Stimulated activated CD4-positive, alpha-beta T cell treated with anti-CD3 and anti-CD28 coated beads, Interleukin-4, amount 100 ng/mL, for 1 hour (primary cell): ENCODE data around the gene GPR176.
"Not testable (repeated sequence)": the region's sequence is repeated elsewhere in the genome, so short reads cannot be mapped to it uniquely, and the experiment has no call there.

ENCODE experiments used
- DNase-seq: peaks from one replicate; pipeline ENCODE4 v3.0.0-alpha.2; 2020

GPR176 gene

DNA sequence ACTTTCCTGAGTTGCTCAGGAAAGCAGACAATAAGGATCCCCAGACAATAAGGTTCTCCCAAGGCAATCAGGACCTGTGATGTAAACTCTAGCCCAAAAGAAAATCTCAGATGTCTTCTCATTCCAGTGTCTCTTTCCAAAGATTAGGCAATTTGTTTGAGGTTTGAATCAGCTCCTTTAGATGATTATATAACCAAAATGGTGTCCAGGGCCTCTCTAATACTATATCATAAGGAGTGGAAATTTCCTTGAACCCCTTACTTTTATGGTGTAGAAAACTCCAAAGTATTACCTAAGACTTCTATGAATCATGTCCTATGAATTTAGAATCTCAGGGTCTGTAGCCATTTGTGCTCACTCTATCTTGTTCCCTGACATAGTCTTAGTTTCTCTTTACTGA is 65.9 kb downstream of the GPR176 start:
- DNase-seq = no peak

DNA sequence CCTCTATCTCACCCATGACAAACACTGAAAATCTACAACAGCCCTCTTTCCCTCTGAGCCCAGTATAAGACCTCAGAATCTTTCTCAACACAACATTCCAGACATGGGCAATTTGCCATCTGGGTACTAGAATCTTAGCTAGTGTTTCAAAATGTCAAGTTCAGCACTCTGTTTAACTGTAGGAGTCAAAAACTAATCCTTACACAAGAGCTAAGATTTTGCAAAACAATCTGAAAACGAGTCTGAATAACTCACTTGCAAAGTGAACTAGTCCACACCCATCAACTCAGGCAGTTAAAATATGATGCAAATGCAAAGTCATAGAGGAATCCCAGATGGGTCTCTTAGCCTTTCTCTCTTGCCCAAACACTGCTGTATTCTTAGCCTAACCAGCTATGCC is 67.8 kb downstream of the GPR176 start:
- DNase-seq = no peak

DNA sequence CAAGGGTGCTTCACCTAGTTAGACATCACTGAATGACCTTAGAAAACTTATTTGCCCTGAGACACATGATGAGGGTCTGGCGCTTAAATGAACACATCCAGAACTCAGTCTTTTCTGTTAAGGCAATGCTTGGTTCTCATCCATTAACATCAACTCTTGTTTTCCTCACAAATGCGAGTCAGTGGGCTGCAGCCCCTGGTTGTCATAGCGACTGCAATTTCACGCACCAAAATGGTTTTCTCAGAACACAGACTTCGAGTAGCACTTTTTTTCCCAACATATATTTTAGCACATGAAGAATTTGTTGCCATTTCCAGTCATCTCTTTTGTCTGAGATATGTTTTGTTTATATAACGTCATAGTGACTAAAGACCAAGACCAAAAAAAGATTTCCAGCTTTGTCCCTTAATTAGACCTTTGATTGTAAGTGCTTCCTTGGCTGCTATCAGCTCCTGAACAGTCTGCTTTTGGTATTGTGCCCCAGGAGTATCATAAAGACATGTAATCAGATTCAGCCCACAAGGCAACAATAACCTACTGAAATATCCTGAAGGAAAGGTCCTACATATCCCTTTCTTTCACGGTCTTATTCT is 68.5 kb downstream of the GPR176 start:
- DNase-seq = no peak

DNA sequence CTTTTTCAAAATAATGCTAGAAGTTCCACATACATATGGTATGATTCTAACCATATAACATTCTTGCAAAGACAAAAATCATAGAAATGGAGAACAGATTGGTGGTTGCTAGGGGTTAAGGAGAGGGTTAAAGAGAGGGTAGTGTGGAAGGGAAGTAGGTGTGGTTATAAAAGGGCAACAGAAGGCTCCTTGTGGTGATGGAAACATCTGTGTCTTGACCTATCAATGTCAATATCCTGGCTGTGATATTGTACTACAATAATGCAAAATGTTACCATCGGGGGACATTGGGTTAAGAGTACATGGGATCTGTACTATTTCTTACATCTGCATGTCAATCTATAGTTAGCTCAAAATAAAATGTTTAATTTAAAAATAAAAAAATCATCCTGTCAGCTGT is 69.6 kb downstream of the GPR176 start:
- no peak for DNase-seq

DNA sequence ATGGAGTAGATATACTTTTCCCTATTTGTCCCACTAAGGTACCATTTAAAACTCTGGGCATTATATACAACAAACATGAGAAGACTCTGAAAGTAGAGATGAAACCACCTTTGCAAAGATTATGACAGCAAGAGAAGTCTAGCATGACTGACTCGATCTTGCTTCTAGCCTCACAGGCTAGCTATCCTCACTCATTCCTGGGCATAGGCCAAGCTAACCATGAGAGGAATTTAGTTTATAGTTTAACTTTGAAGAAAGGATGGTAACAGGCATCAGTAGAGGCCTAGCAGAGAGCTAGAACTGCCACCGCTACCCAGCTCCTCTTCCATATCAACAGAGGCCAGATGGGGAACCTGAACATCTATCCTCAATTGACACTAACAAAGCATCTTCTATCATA is 74.0 kb downstream of the GPR176 start:
- DNase-seq = no peak

DNA sequence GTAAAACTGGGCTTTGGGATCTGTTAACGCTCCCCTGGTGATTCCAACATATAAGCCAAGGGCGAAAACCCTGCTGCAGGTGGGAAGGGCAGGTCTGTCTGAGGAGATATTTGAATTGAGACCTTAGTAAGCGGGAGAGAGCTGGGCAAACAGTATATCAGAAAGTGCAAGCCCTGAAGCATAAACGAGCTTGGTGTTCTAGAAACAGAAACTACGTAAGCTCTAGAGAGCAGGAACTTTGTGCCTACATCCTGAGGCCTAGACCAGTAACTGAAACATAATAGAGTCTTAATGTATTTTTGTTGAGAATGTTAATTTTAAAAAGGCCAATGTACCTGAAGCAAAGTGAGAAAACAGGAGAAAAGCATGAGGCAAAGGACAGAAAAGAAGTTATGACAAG is 74.5 kb downstream of the GPR176 start:
- DNase-seq = no peak

DNA sequence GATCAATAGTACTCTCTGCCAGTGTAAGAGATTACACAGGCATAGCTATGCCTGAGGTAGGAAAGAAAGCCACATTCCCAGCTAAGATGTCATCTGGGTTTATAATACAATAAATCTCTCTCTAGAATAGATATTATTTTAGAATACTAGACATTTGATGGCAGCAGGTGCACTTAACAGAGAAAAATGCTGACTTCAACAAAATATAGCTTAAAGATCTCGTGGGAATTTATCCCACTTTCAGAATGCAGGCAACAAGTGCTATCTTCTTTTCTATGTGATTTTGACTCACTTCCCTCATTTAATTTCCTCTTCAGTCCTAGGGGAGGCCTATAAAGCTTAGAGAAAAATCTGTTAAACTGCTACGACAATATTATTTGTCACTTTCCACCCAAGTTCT is 76.5 kb downstream of the GPR176 start:
- no peak for DNase-seq

DNA sequence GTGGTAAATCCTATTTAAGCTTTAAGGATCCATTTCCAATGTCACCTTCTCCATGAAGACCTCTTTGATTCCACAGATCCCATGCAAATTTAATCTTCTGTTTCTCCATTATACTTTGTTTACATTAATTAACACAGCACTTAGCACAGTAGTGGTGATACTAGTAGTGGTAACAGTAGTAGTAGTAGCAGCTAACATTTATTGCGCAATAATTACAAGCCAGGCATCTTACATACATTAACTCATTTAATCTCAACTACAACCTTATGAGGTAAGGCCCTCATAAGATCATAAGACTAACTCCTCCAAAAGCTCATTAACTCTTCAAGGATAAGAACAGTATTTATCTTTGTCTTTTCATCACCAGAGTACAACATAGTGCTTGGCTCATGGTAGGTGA is 82.6 kb downstream of the GPR176 start:
- DNase-seq = no peak

DNA sequence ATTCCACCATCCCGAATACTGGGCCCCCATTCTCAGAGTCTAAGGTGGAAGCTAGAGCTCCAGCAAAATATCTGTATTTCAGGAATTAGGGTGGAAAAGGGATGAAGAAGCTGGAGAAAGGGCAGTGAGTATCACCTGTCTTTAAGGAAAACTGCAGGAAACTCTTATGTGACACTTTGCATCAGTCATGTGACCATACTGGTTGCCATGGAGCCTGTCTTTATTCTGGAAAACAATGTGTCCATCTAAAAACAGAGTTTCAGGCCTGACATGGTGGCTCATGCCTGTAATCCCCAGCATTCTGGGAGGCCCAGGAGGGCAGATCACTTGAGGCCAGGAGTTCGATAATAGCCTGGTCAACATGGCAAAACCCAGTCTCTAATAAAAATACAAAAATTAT is 84.5 kb downstream of the GPR176 start:
- no peak for DNase-seq

DNA sequence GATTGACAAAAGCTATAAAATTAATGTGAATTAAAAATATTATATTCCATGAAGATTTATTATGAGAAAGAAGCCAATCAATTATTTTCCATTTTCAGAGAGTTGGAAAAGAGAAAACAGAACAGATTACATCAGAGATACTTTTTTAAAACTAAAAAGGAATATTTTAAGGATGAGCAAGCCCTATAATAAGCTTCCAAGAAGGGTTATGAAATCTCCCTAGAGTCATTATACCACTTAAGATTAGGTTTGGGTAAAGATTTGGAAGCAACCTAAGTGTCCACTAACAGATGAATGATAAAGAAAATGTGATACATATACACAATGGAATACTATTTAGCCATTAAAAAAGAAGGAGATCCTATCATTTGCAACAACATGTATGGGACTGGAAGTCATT is 85.8 kb downstream of the GPR176 start:
- DNase-seq = no peak

DNA sequence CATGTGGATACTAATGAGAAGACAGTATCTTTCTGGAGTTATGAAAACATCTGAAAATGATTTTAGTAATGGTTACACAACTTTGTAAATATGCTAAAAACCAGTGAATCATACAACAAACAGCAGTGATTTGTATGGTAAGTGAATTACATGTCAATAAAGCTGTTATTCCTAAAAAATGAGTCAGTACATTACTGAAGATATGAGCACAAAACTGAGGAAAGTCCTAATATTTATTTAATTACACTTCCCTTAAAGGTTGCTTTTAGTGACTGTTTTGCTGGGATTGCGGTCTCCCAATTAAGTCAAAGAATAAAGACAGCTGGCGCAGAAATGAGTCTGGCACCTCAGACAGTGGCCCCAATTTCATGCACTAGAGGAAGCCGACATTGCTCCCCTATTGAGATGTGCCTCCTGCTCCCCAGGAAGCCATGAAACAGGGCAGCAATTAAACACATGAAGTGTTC is 86.5 kb downstream of the GPR176 start:
- no peak for DNase-seq

DNA sequence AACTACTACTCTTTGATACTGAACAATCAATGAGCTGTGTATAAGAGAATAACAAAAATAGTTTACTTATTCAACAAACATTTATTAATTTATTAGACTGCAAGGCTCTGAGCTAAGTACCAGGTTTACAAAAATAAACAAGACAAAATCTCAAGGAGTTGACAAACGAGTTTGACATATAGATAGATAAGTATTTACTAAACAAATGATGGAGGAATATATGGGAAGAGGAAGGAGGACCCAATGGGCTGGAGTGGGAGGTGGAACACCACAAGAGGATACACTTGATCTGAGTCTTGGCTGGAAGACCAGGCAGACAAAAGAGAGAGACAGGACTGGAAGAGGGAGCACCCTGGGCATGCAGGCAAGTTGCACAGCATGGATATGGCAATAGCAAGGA is 89.9 kb downstream of the GPR176 start:
- DNase-seq = no peak

DNA sequence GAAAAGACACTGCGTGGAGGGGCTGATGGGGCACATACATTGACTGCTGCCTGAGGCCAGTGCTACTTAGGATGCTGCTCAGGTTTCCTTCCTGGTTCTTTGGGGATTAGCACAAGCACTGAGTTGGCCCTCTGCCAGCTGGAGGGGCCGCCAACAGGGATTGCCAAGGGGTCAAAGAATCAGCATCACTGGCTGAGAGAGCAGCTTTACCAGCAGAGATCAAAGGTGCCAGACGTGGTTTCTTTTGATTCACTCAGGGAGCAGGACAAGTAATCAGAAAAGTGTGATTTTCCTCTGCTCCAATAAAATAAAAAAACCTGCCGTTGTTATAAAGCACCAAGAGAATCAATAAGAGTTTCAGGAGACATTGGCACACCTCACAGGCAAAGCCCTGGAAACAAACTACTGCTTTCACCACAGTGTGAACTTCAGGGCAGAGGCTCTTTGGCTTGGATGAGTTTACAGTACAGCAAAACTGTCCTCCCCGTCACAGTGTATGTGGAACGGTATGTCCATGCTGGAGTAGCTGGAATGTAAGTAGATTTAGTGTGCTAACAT is 91.6 kb downstream of the GPR176 start:
- no peak for DNase-seq

DNA sequence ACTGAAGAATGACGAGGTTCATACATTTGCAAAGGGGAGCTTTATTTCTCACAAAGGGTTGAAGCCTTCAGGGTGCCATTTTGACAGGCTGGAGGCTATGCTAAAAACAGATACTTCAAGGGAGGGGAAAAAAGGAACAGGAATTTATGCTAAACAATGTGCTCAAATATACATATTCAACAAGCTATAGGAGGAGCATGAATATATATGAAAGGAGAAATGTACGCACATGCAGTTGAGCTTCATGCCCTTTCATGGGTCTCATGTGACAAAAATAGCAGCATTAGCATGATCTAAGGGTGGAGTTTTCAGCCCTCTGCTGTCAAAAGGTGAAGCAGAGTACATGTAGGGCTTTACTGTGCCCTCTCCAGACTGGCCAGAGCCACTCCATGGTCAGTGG is 93.1 kb downstream of the GPR176 start:
- DNase-seq = no peak

DNA sequence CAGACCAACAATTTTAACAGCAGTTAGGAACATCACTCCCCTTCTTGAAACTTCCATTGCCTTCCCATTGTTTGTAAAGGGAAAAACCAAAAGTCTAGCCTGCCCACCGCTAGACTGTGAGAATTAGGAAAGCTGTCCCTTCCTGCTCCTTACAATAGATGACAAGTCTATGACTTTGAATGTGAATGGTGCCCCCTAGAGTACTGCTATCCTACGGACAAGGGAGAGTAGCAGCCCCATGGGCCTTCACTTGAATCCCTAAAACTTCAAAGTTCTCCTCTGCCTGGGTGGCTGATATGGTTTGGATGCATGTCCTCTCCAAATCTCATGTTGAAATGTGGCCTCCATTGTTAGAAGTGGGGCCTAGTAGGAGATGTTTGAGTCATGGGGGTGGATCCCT is 96.4 kb downstream of the GPR176 start:
- no peak for DNase-seq

DNA sequence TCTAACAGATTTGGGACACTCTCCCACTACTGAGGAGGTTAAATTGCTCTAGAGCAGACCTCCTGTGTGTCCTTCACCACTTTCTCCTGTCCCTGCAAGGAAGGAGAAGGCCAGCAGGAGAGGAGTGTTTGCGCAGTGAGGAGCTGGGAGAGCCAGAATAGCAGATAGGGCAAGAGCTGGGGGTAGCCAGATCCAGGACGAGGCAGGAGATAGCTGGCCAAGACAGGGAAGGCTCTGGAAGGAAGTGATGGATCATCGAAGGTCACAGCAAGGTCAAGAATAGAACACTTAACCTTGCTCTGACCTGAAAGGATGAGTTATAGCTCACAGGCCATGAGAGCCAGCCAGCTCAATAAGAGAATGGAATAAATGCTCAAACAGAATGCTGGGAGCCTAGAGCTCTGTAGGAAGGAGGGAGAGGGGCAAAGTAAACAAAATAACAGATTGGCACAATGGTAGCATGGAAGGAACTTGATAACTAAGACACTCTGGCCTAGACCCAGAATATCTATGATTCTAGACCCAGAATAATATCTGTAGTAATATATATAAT is 99.9 kb downstream of the GPR176 start:
- DNase-seq = no peak

DNA sequence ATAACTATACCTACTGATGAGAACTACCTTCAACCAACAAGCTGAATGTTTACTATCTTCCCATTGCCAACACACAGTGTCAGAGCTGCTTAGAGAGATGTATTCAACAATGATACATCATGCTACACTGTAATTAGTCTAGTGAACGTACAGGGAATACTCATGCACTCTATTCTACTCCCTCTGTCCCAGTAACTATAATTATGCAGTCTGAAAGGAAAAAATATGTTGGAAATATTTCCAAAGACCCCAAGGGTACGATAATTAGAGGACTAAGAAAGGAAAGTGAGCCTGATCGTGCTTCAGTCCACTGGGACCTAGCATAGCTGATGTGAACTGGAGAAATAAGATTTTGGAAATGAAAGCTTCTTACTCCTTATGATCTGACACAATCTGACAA is 100.5 kb downstream of the GPR176 start:
- DNase-seq = no peak

DNA sequence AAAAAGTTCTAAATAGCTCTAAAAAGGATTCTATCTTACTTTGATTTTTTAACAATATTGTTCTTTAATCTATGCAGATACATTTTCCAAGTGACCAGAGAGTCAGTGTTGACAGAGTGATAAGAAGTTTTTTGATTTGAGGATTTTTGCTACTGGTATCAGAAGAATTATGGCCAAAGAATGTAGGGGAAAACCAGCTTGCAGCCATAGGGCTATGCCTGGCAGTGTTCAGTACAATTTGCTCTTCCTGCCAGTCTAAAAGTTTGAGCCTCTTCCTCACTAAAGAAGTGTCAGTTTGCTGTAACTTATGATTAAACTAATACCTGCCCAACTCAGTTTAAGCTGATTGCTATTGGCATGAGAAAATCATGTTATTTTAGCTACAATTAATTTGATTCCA is 102.2 kb downstream of the GPR176 start:
- DNase-seq = no peak

DNA sequence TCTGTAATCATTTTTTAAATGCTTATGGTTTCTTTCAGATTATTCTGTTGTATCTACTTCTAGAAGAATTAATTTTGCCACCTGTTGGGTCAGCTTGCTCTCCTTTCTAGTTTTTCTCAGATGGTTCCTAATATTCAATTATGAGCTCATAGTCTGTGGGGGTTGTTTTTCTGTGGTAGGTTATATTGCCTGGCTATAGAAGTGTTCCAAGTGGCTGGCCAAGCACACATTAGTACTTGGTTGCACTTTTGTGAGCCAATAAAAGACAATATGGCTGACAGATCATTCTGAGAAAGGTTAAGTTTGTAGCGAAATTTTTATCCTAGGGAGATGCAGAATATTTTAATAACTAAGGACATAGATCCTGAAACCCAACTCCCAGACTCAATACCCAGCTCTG is 105.6 kb downstream of the GPR176 start:
- DNase-seq = no peak

DNA sequence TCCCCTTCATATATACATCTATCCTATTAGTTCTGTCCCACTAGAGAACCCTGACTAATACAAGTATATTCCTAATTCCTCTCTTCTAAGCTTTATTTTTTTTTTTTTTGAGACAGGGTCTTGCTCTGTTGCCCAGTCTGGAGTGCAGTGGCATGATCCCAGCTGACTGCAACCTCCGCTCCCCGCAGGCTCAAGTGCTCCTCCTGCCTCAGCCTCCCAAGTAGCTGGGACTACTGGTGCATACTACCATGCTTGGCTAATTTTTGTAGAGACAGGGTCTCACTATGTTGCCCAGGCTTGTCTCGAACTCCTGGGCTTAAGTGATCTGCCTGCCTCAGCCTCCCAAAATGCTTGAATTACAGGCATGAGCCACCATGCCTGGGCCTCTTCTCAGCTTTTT is 107.4 kb downstream of the GPR176 start:
- not testable (repeated sequence) for DNase-seq

DNA sequence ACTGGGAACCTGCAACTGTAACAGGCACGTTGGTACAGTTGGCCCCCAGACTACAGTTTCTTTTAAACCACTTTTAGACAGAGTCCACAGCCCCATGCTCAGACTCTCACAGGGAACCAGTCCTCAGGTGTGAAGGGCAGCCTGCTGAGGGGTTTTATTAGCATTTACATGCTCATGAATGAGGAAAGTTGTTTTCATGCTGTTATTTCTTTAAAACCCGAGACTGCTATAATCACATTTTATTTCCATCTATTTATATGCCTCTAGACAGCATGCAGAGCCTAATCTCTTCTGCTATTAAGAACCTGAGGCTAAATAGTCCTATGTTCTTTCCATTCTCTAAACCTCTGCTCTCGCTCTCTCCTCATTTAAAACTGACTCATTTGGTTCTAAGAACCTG is 111.2 kb downstream of the GPR176 start:
- no peak for DNase-seq

DNA sequence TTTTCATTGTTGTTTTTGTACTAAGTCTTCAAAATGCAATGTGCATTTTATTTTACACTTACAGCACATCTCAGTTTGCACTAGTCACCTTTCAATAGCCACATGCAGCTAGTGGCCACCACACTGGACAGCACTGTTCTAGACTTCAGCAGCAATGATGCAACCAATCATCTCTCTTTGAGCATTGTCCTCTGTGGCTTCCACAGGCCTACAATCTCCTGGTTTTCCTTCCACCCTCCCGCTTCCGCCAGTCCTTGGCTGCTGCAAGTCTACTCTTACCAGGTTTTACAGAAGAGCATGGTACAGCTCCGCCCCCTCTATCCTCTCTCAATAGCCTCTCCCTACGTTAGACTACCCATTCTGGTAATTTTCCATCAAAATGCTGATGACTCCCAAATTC is 112.3 kb downstream of the GPR176 start:
- DNase-seq = no peak

DNA sequence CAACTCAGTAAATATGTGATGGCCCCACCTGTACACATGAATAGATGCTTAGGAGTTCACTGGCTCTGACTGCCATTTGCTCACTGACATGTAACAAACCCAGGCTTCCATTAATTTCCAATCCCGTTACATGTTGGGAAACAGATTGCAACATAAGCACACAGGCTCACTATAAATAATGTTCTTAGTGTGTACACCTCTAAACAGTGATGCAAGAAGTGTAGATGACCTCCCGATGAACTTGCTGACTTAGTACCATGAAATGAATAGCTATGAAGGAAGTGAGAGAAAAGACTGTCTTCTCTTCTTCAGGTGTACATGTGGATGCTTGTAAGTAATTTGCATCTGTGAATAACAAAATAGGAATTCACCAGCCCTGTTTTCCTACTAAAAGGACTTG is 116.0 kb downstream of the GPR176 start:
- DNase-seq = no peak

DNA sequence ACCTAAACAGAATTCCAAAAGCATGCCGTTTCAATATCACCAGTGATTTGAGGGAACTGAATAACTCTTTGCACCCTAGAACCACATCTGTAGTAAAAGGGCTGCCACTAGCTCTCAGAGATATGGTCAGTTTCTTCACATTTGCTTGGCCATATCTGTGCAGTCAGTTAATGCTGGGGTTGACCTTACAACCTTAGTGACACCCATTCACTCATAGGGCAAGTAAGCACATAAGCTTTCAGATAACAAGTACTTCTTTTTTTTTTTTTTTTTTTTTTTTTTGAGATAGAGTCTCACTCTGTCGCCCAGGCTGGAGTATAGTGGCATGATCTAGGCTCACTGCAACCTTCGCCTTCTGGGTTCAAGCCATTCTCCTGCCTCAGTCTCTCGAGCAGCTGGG is 117.0 kb downstream of the GPR176 start:
- no peak for DNase-seq

DNA sequence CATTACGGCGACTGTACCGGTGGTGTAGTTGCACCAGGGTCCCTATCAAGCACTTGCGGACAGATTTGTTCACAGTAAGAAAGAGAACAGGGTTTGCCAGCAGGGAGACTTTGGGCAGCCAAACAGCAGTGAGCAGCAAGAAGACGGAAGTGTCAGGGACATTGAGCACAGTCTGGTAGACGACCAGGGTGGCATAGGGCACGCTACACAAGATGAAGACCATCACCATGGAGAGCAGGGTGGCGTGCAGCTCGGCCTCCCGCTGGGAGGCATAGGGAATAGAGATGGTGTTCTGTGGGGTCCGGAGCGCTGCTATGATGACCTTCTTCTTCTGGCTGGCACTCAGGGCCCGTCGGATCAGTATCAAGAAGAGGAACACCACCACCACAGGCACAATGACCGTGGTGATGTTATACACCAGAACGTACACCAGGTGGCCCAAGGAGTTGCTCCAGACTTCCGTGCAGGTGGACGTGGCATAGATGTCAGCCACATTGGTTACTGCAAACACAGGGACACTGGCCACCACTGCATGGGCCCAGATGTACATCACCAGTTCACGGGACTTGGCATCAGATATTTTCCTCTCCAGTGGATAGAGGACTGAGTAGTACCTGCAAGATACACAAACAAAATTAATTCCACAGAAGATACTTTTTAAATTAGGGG is 118.3 kb downstream of the GPR176 start:
- no peak for DNase-seq
